Adrenal gland (tissue), 5 donors: ENCODE measurements around the gene ZNF592.

Experiments
- CTCF ChIP-seq, 6 experiments: fragments of 450-650 bp in 4 of 6; fragments of 200-600 bp in 2 of 6; sonication (generic) in 1 of 6; IDR thresholded peaks; 1 replicate in 5 of 6; 2 replicates in 1 of 6; pipeline versions ENCODE4 v1.5.1 to v1.8.0; 2016 to 2021; ENCODE audit warnings: antibody characterized with exemption in 6 of 6, mild to moderate bottlenecking in 2 of 6, moderate library complexity in 1 of 6
- POLR2A ChIP-seq, 2 donors: fragments of 450-650 bp; IDR thresholded peaks; one replicate each; pipeline ENCODE4 v1.6.1; 2017; ENCODE audit warnings: antibody characterized with exemption in 2 of 2, mild to moderate bottlenecking in 2 of 2, moderate library complexity in 1 of 2
- donor health status: DM: no; HTN: no; CAD: no.

GRCh38 chr15:84790676-84791075 is 42.3 kb downstream of the ZNF592 start:
- TF ChIP-seq CTCF (IDR thresholded peaks at IDR 0.05) (no peak), POLR2A (IDR thresholded peaks at IDR 0.05) (no peak)
